GM19099 (cell line): Measurements from ENCODE around the gene PLEKHG5.

Experiments used
- POLR2A ChIP-seq: IDR thresholded peaks from 3 replicates; pipeline ENCODE4 v1.6.1; 2011; ENCODE audit warnings: low read depth; ENCODE audit not compliant: insufficient read length; ENCODE audit errors: extremely low read depth

The PLEKHG5 gene, protein sequence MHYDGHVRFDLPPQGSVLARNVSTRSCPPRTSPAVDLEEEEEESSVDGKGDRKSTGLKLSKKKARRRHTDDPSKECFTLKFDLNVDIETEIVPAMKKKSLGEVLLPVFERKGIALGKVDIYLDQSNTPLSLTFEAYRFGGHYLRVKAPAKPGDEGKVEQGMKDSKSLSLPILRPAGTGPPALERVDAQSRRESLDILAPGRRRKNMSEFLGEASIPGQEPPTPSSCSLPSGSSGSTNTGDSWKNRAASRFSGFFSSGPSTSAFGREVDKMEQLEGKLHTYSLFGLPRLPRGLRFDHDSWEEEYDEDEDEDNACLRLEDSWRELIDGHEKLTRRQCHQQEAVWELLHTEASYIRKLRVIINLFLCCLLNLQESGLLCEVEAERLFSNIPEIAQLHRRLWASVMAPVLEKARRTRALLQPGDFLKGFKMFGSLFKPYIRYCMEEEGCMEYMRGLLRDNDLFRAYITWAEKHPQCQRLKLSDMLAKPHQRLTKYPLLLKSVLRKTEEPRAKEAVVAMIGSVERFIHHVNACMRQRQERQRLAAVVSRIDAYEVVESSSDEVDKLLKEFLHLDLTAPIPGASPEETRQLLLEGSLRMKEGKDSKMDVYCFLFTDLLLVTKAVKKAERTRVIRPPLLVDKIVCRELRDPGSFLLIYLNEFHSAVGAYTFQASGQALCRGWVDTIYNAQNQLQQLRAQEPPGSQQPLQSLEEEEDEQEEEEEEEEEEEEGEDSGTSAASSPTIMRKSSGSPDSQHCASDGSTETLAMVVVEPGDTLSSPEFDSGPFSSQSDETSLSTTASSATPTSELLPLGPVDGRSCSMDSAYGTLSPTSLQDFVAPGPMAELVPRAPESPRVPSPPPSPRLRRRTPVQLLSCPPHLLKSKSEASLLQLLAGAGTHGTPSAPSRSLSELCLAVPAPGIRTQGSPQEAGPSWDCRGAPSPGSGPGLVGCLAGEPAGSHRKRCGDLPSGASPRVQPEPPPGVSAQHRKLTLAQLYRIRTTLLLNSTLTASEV

DNA sequence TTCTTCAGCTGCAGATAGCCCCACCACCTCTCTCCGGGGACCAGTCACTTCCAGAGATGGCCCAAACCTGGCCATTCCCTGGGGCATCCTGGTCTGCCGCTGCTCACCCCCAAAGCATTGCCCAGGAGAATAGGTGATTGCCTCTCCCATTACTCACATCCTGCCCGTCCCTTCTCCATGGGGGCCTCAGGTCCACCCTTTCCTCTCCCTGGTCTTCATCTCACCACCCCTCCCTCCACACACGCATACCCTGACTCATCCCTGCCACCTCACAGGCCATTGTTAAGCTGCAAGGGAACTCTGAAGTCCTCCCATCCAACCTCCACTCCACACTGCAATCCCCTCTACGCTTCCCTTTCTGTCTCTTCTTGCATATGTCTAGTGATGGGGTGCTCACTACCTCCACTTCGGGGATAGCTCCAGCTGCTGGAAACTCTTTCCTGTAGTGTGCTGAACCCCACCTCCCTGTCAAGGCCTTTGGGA, at the start of gene PLEKHG5:
Gene PLEKHG5 (minus strand): TSS at position 188 of the 483 bp plus-strand sequence. CDS start 14,096 bp downstream, outside the sequence.
- no peak for TF ChIP-seq POLR2A

DNA sequence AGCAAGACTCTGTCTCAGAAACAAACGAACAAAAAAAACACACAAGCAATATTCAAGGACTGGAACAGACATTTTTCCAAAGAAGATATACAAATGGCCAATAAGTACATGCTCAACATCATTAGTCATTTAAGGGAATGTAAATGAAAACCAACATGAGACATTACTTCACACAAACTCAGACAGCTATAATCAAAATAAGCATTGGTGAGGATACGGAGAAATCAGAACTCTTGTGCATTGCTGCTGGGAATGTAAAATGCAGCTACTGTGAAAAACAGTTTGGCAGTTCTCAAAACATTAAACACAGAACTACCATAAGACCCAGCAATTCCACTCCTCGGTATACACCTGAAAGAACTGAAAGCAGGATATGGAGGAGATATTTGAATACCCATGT, 47.5 kb upstream of the PLEKHG5 start:
- no peak for TF ChIP-seq POLR2A

DNA sequence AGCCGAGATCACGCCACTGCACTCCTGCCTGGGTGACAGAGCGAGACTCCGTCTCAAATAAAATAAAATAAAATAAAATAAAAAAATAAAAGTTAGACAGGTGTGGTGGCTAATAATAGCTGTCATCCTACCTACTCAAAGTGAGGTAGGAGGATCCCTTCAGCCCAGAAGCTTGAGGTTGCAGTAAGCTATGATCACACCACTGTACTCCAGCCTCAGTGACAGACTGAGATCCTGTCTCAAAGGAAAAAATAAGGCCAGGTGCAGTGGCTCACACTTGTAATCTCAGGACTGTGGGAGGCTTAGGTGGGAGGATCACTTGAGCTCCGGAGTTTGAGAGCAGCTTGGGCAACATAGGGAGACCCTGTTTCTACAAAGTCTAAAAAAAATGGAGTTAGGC, 44.8 kb upstream of the PLEKHG5 start:
- no peak for TF ChIP-seq POLR2A

DNA sequence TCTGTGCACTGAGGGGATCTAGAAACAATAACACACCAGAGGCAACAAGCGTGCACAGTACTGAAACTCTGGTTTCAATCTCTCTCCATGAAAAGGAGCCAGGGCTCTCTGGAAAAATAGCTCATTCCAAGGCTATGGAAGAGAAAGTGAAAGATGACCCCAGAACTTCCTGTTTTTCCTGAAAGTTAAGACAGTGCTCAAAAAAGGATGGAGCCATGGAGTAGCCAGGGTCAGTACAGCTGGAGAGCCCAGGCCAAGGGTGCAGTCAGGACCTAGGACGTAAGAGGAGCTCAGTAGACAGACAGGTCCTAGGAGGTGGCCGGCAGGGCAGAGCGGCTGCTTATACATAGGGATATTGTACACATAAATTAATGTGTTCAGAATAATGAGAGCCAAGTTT, 43.7 kb upstream of the PLEKHG5 start:
- TF ChIP-seq POLR2A = no peak

DNA sequence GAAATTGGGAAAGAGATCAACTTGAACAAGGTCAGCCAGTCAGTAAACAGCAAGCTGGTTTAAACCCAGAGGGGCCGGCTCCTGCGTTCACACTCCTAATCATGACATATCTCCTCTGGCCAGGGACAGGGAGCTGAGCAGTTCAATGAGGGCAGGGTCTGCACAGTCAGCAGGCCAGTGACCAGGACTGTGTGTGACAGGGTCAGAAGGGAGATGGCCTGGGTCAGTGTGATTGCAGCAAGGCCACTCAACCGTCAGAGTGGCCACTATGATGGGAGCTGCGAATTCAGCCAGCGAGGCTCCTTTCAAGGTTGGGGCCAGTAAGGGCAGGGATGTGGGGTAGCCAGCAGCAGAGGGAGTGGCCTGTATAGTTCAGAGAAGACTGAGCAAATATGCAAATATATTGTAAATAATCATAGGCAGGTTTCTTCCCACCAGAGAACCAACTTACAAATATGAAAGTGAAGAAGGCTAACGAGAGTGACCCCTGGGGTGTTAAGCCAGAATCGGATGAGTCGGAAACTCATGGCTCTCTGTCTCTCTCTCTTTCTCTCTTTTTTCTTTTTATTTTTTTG, 42.9 kb upstream of the PLEKHG5 start:
- TF ChIP-seq POLR2A = no peak

DNA sequence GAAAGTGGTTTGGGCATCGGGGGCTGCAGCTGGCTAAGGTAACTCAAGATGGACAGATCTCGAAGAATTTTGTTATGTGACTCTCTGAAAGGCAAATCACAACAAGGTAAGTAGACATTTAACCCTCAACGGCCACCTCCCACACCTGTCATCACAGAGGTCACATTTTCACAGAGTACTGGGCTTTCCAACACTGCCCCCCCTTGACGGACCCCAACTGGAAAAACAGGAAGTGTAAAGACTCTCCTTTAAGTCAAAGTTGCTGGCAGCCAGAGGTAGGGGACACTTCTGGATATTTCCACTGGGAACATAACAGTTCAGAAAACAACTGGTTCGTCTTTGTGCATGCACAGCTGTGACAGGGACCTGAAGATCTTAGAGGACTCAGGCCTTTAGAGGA, 40.5 kb upstream of the PLEKHG5 start:
- TF ChIP-seq POLR2A = no peak

DNA sequence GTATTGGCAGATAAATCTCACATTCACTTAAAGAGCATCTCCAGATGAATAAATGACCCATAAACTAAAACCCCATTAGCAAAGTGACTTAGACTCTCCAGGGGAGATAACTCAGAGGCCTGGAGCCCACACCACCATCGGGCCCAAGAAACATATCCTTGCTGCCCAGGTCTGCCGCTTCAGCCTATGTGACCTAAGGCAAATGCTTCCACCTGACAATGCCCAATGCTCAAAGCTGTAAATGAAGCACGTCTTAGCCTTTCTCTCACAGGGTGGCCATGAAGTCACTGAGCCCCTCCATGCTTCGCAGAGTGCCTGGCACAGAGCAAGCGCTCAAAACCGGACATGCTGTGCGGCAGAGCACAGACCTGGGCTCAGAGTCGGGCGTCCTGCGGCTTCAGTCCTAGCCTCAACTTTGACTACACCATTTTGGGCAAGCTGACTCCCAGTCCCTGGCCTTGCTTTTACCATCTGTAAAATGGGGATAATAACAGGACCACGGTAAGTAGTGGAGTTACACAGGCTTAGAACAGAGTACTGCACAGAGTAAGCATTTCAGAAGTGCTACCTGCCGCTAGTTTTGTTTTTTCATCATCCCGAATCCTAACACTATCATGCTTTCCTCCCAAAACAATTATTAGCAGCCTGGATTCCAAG, 39.2 kb upstream of the PLEKHG5 start:
- no peak for TF ChIP-seq POLR2A

DNA sequence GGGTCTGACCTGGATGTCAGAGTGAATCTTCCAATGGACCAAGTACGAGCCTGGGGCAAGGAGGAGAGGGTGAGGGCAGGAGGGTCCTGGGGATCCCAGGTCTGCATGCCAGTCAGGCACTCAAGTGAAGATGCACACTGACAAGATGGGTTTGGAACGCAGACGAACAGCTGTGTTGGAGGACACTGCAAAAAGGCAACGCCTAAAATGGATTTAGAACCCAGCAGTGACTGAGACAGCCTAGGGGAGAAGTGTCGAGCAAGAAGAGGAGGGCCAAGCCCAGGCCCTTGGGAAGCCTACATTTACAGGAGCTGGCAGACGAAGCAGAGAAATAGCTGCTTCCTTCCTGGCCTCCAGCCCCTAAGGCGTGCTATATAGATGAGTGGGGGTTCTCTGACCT, 37.0 kb upstream of the PLEKHG5 start:
- TF ChIP-seq POLR2A = no peak

DNA sequence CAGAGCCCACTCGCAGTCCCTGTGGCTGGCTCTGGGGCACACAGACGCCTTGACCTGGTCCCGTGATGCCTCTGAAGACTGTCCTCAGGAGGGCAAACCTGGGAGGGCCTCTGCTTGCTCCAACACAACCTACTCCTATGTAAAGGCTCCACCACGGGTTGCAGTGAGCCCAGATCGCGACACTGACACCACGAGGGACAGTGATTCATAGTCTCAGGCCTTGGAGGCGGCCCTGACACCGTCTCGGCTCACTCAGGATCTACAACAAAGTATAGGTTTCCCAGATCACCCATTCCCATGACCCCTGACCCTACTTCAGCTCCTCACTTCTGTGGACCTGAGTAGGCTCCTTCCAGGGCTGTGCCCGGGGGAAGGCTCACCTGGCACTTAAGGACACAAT, 34.8 kb upstream of the PLEKHG5 start:
- TF ChIP-seq POLR2A = no peak

DNA sequence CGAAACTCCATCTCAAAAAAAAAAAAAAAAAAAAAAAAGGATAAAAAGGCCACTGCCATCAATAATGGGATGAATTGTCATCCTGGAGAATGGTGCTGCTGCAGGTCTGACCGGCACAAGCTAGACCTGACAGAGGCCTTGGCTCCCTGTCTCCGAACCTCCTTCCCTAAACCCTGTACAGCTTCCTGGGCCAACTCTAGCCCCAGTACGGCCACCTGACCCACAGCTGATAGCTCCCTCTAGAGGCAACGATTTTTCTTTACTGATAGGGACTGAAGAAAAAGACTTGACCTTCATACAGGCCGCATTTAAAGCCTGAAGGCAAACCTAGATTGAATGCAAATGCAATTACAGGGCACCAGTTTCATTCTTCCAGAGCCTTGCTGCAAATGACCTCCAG, 32.1 kb upstream of the PLEKHG5 start:
- no peak for TF ChIP-seq POLR2A

DNA sequence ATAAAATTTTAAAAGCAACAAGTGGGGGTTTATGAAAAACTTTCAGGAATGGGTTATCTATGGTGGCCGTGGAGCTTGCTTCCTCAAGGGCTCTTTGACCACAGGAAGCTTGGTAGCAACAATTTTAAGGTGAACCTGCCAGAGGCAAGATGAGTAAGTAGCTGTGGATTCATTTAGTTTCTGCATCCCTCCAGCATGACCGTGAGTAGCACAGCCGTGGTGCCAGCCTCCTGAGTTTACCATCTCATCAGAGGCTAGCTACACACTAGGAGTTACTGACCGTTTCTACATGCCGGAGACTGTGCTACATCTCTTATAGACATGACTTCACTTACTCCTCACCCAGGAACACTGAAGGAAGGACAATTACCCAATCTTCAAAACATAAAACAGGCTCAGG, 30.1 kb upstream of the PLEKHG5 start:
- no peak for TF ChIP-seq POLR2A

DNA sequence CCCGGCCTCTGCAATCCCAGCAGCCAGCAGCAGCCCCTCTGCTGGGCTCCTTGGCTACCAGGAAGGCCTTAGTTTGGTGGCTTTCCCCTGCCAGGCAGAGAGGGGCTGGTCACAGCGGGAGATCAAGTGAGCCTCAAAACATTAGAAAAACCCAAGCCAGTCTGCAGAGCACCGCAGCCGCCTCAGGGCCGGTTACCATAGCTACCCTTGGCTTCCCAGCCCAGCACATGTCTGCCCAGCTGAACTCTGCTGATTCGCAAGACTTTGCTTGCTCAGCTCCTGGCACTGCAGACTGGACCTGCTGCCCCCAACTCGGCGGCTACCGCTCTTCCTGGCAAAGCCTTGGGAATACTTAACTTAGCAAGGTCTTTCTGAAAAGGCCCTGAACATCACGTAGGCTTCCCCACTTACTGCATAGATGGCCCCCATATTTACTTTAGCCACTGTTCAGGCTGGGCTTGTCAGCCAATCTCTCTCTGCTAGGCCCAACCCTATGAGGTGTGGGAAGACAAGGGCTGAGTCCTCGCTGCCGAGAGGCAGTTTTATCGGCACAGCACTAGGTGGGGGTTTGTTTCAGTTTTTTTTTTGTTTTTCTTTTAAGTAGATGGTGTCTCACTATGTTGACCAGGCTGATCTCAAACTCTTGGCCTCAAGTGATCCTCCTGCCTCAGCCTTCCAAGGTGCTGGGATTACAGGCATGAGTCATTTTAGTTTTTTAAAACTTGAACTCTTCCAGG, 28.6 kb upstream of the PLEKHG5 start:
- no peak for TF ChIP-seq POLR2A

DNA sequence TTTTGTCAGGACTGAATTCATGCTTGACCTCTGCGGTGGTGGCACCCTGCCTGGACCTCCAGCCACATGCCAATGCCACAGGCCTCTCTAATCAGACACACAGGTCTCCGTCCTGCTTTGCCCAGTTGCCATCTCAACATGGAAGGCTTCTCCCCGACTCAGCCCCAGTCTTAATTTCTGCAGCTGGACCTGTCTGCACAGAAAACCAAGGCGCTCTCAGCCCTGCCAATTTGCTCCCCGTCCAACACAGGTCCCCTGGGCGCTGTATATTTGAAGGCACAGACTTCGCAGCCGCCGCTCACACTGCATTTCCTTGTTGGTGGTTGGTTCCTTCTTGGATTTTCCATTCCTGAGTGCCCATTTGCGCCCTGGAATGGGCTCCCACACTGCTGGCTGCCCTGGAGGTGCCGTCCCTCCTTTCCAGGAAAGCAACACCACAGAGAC, 28.0 kb upstream of the PLEKHG5 start:
- no peak for TF ChIP-seq POLR2A

DNA sequence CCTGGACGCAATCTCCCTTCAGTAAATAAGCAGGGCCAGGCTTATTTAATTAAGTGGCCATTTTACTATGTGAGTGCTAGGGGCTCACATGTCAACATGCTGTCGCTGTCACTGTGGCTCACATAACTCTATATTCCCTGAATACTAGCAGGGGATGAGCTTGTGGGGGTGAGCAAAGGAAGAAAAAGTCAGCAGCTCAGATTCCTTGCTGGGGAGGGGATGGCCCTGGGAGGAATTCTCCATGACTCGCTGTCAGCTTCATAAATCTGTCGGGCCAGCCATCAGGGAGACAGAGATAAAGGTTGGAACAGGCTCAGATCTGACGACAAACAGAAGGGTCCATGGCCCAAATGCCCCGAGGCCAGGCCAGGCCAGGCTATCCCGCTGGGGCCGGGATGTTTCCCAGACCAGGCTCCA, 26.0 kb upstream of the PLEKHG5 start:
- TF ChIP-seq POLR2A = no peak
